NT2/D1 (cell line): ENCODE data around the gene VTI1A.

Source experiments
- DNase-seq: peaks from one replicate; pipeline ENCODE4 v3.0.0-alpha.2; 2011; ENCODE audit warnings: low read depth, low spot score
- H3K27me3 ChIP-seq: 2 replicates; pipeline ENCODE4 v1.6.0; 2011; ENCODE audit warnings: mild to moderate bottlenecking; ENCODE audit not compliant: insufficient read length, insufficient read depth
- H3K36me3 ChIP-seq: 2 replicates; pipeline ENCODE4 v1.6.1; 2011; ENCODE audit warnings: mild to moderate bottlenecking, low read length, mixed read lengths; ENCODE audit not compliant: insufficient read depth, insufficient read length
- H3K4me1 ChIP-seq: 2 replicates; pipeline ENCODE4 v1.5.1; 2011; ENCODE audit not compliant: insufficient read depth, insufficient read length
- H3K4me3 ChIP-seq: 2 replicates; pipeline ENCODE4 v1.5.1; 2011; ENCODE audit warnings: low read depth; ENCODE audit not compliant: insufficient read length
- H3K9ac ChIP-seq: 2 replicates; pipeline ENCODE4 v1.6.0; 2011; ENCODE audit warnings: low read depth; ENCODE audit not compliant: insufficient read length
- H3K9me3 ChIP-seq: 2 replicates; pipeline ENCODE4 v1.5.1; 2011; ENCODE audit warnings: mild to moderate bottlenecking, low read length; ENCODE audit not compliant: insufficient read depth
- SUZ12 ChIP-seq: IDR thresholded peaks from 2 replicates; pipeline ENCODE4 v1.6.1; 2011; ENCODE audit not compliant: insufficient read length, insufficient read depth; ENCODE audit errors: extremely low read depth
- YY1 ChIP-seq: IDR thresholded peaks from 2 replicates; pipeline ENCODE4 v1.6.1; 2011; ENCODE audit not compliant: insufficient read length, insufficient read depth
- ZNF274 ChIP-seq: IDR thresholded peaks from 2 replicates; pipeline ENCODE4 v1.6.1; 2011; ENCODE audit warnings: mild to moderate bottlenecking, low read depth, low read length

VTI1A gene

GRCh38 chr10:112849546-112849945, 402.5 kb downstream of the VTI1A start:
- Histone ChIP-seq H3K9ac (no peak overlapping the region), H3K4me1 (no peaks in the 10 kb centered on the region), H3K27me3 (no peaks in the 10 kb centered on the region), H3K9me3 (peaks cover 22% of the 10 kb centered on the region), H3K4me3 (no peak overlapping the region), H3K36me3 (no peaks in the 10 kb centered on the region)
- DNase-seq, result no peak
- TF ChIP-seq SUZ12 (no peak), ZNF274 (no peak), YY1 (no peak)

- TF ChIP-seq SUZ12 (no peak), ZNF274 (no peak), YY1 (no peak)
- Histone ChIP-seq H3K9ac (no peak overlapping the region), H3K4me1 (no peaks in the 10 kb centered on the region), H3K4me3 (no peak overlapping the region), H3K36me3 (no peaks in the 10 kb centered on the region), H3K27me3 (no peaks in the 10 kb centered on the region), H3K9me3 (peaks cover 22% of the 10 kb centered on the region)
- no peak for DNase-seq
Measured at GRCh38 chr10:112851181-112851580, 404.2 kb downstream of the VTI1A start.

- Histone ChIP-seq H3K9ac (no peak overlapping the region), H3K27me3 (no peaks in the 10 kb centered on the region), H3K4me1 (no peaks in the 10 kb centered on the region), H3K36me3 (no peaks in the 10 kb centered on the region), H3K9me3 (peaks cover 21% of the 10 kb centered on the region), H3K4me3 (no peak overlapping the region)
- TF ChIP-seq YY1, result no peak
- TF ChIP-seq SUZ12, result no peak
- no peak for TF ChIP-seq ZNF274
- no peak for DNase-seq
Measured at GRCh38 chr10:112851588-112852211, 404.7 kb downstream of the VTI1A start.

GRCh38 chr10:112852306-112852705, 405.3 kb downstream of the VTI1A start:
- Histone ChIP-seq H3K9ac (no peak overlapping the region), H3K4me1 (no peaks in the 10 kb centered on the region), H3K27me3 (no peaks in the 10 kb centered on the region), H3K36me3 (no peaks in the 10 kb centered on the region), H3K4me3 (no peak overlapping the region), H3K9me3 (peaks cover 15% of the 10 kb centered on the region)
- DNase-seq, result no peak
- TF ChIP-seq SUZ12 (no peak), YY1 (no peak), ZNF274 (no peak)

- no peaks in the 10 kb centered on the region for H3K36me3 ChIP-seq
- DNase-seq, result no peak
- TF ChIP-seq ZNF274, result no peak
- TF ChIP-seq SUZ12, result no peak
- TF ChIP-seq YY1, result no peak
- H3K4me3 ChIP-seq, result no peak overlapping the region
- H3K4me1 ChIP-seq, result no peaks in the 10 kb centered on the region
- H3K9ac ChIP-seq, result no peak overlapping the region
- H3K9me3 ChIP-seq, result no peaks in the 10 kb centered on the region
- no peaks in the 10 kb centered on the region for H3K27me3 ChIP-seq
Measured at GRCh38 chr10:112855134-112855533, 408.1 kb downstream of the VTI1A start.

GRCh38 chr10:112857493-112857892, 410.5 kb downstream of the VTI1A start:
- no peak for DNase-seq
- H3K27me3 ChIP-seq, result no peaks in the 10 kb centered on the region

GRCh38 chr10:112858986-112859651, 412.1 kb downstream of the VTI1A start:
- Histone ChIP-seq H3K4me3 (no peak overlapping the region), H3K9me3 (peaks cover 9% of the 10 kb centered on the region), H3K27me3 (no peaks in the 10 kb centered on the region), H3K9ac (no peak overlapping the region), H3K4me1 (no peaks in the 10 kb centered on the region), H3K36me3 (no peaks in the 10 kb centered on the region)
- no peak for TF ChIP-seq YY1
- no peak for TF ChIP-seq SUZ12
- DNase-seq, result no peak

More at GRCh38 chr10:112857493-112857892, 410.5 kb downstream of the VTI1A start:
- no peak overlapping the region for H3K9ac ChIP-seq
- H3K36me3 ChIP-seq, result no peaks in the 10 kb centered on the region
- no peak for TF ChIP-seq ZNF274
- no peak for TF ChIP-seq SUZ12
- TF ChIP-seq YY1, result no peak
- H3K9me3 ChIP-seq, result no peaks in the 10 kb centered on the region
- H3K4me3 ChIP-seq, result no peak overlapping the region
- H3K4me1 ChIP-seq, result no peaks in the 10 kb centered on the region
